HG02678 (cell line): ENCODE results near the gene TMTC1.

Experiments
- ATAC-seq: cut with Tn5 transposase; IDR thresholded peaks from one replicate; pipeline ENCODE4 v1.9.1; 2021; ENCODE audit warnings: mild to moderate bottlenecking, moderate library complexity; ENCODE audit not compliant: unreplicated experiment

TMTC1 gene

GRCh38 chr12:29546000-29546399 lies 237.7 kb downstream of the TMTC1 start:
- ATAC-seq, result no peak

- ATAC-seq, result peak; percentile 82
These were observed 238.7 kb downstream of the TMTC1 start for GRCh38 chr12:29545102-29545467.

DNA sequence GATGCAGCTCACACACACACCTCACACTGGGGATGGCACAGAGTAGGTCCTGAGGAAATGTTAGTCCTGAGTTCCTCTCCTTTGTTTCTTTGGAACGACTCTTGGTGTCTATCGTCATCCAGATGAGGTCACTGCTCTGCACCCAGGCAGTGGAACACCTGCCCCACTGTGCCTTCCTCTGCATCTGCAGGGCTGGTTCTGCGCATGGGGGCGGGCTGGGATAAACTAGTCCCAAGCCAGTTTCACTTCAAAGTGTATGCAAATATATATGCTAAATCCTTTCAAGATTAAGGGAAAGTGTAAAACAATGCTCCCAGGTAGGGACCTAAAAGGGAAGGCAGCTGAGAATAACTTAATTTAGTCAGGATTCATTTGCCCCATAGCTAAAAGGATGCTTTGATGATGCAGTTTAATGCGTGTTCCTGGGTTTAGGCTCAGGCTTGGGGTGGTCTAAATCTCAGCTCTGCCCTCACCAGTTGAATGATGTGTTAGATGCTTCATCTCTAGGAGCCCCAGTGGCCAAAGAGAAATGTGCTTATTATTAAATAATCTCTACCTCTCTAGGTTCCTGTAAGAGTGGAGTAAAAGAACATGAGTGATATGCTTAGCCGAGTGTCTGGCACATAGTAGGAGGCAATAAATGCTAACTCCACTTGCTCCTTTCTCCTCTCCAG lies 239.2 kb downstream of the TMTC1 start:
- peak; percentile 37 for ATAC-seq

GRCh38 chr12:29543036-29543435 lies 240.7 kb downstream of the TMTC1 start:
- no peak for ATAC-seq

- ATAC-seq, result no peak
These were observed 246.4 kb downstream of the TMTC1 start for GRCh38 chr12:29537298-29537697.

GRCh38 chr12:29534935-29535334 lies 248.8 kb downstream of the TMTC1 start:
- ATAC-seq, result no peak

- no peak for ATAC-seq
These were observed 249.8 kb downstream of the TMTC1 start for GRCh38 chr12:29533815-29534489.

GRCh38 chr12:29531471-29531870 lies 252.3 kb downstream of the TMTC1 start:
- ATAC-seq, result no peak

DNA sequence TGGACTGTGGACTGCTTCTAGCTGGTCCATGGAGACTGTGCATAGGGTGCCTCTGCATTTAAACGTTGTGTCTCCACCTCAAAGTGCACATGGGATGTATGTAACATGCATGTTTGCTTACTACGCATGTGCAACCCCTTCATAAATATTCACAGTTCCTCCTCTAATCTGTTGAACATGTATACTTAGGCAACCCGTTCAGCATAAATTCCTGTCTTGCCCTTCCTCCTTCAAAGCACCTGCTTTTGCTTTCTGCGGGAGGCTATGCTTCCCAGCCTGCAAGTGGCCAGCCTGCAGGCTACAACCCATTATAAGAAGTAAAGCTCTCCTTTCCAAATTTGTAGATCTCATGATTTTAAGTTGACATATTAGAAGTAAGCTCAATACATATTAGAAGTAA lies 253.3 kb downstream of the TMTC1 start:
- no peak for ATAC-seq

- ATAC-seq, result no peak
These were observed 255.6 kb downstream of the TMTC1 start for GRCh38 chr12:29528161-29528560.

DNA sequence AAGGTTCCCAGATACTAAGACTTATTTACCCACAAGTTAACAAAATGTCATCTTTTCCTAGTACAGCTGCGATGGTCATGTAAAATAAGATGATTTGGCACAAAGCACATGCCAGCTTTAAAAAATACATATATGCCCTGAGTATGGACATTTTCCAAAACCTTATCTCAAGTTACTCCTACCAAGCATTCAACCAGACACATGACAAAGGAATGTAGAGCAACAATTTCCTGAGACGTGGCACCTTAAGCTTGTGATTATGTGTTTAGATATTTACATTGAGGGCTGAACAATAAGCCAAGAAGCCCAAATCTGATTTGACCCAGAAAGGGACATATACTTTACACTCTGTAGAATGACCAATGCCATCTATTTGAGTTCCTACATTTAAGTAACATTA lies 261.8 kb downstream of the TMTC1 start:
- no peak for ATAC-seq

DNA sequence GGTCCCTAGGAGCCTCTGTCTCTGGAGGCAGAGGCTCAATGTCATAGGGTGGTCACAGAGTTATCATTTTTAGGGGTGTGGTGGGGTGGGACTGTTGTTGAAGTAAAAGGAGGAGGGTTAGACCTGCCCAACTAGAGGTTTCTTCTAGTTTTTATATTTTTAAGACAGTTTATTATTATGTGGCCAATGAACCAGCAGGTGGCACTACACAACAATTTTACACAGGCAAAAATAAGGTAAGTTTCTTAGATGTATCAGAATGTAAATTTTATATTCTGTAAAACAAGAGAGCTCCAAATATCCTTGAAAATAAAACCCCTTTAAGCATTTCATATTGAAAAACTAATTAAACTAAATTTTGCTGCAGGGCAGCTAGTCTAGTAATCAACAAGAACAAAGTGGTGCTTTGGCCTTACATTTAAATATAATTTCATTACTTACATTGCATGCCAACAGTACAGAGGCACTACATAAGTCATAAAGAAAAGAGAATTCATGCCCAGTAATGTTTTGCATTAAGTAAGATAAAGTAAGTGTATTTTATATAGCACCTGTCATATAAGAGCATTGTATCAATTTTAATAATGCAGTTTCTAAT lies 264.1 kb downstream of the TMTC1 start:
- ATAC-seq, result peak; percentile 57

GRCh38 chr12:29518407-29518806 lies 265.3 kb downstream of the TMTC1 start:
- no peak for ATAC-seq

GRCh38 chr12:29517264-29517663 lies 266.5 kb downstream of the TMTC1 start:
- ATAC-seq, result no peak

DNA sequence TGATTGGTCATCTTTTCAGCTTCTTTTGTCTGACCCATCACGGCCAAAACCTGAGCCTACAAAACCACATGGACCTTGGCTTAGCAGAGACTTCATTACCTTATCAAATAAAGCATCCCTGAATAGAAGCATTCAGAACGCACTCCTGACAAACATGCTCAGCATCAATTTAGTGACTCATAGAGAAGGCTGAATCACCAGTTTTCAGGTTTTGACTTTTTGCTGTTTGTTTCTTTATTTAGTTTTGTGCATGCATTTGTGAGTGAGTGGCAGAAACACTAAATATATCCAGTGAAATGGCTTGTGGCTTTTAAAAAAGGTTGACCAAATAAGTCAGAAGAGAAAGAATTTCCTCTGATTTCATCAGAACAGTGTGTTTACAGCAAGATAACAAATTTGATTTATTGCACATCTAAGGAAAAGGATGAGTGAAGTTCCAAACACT lies 267.3 kb downstream of the TMTC1 start:
- no peak for ATAC-seq

DNA sequence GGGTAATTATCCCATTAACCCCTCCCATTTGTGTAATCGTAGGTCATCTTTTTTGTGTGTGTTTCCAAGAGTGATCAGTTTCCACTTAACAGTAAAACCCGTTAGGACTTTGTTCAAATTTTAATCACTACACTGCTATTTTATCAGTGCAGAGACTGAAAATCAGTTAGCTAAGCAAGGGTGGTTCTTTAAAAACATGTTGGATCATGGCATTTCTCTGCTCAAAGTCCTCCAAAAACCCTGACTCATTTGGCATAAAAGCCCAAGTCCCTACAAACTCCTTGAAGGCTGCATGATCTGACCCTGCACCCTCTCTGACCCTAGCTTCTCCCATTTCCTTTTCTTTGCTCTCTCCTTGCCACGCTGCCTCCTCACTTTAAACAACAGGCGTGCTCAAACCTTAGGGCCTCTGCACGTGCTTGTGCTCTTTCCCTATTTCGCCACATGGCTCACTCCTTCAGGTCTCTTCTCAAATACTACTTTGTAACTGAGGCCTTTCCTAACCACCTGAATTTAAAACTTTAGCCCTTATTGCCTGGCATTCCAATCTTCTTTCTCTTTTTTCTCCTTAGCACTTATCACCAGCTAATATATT lies 273.1 kb downstream of the TMTC1 start:
- ATAC-seq, result no peak

DNA sequence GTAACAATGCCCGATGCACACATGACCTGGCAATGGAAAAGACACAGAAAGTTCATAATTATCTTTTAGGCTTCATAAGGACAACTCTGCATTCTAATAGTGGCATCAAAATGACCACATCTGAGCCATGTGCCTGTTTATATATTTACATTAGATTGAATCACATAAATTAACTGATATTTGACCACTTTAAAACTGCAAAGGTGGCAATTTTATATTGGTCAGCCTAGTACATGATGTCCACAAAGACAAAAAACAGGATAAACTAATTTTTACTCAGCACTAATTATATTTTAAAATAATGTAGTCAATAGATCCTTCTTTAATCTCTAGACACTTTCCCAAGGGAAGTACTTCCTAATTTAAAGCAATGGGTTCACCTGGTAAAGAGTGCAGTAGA lies 274.2 kb downstream of the TMTC1 start:
- ATAC-seq, result no peak

DNA sequence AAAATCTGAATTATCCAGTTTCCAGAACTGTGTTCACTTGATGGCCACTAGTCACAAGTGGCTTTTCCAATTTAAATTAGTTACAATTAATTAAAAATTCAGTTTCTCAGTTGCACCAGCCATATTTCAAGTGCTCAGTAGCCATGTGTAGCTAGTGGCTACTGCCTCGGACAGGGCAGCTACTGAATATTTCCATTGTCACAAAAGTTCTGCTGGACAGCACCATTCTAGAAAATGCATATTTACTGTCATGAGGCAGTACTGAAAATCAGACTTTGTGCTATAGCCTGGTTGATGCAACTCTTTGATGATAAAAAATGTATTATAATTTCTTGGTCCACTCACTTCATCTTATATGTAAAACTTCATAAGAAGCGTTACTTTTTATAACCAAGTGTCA lies 274.8 kb downstream of the TMTC1 start:
- ATAC-seq, result no peak

- ATAC-seq, result no peak
These were observed 278.6 kb downstream of the TMTC1 start for GRCh38 chr12:29505122-29505521.

GRCh38 chr12:29503283-29503682 lies 280.5 kb downstream of the TMTC1 start:
- no peak for ATAC-seq

DNA sequence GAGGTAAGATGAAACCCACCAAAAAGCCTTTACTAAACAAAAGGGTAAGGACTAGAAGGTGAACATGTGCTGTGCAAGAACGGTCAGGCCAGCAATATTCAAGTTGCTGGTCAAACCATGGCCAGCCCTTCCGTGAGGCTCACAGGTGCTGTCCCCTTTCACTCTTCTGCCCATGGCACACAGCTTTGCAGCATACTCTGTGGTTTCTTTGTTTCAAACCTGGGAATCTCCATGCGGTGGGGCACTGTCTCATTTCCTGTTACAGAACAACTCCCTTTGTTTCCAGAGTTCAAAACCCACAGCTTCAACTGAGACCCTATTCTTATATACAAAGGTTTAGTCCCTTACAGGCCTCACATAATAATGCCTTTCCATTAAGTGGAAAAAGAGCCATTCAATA lies 284.5 kb downstream of the TMTC1 start:
- ATAC-seq, result no peak

GRCh38 chr12:29497588-29497987 lies 286.2 kb downstream of the TMTC1 start, which contains the start of gene OVCH1:
OVCH1 (minus strand) TSS chr12:29497686; CDS start chr12:29497686, 0 bp downstream.
- ATAC-seq, result no peak
